NCI-H446 treated with DMSO at 0.1 percent for 48 hours (cell line): ENCODE data around the gene MEIS1.

Experiments
- DNase-seq: peaks from one replicate; lab custom pipeline; 2025; lab: John Stamatoyannopoulos, UW

The MEIS1 gene

DNA sequence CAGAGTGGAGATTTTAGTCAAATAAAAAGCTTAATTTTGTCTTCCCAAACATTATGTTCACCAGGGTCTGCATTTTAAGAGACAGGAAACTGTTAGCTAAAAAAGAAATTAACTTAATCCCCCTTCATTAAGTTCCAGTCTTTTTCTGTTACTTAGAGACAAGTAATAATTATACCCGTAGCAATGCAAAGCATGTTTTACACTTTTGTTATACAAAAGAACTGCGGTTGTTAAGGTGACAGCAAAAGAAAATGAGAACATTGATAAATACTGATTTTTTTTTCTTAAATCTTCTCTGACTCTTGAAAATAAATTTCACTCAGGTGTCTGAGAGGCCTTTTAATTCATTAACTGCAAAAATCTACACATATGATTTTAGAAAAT lies 101.4 kb downstream of the MEIS1 start:
- DNase-seq: no peak

DNA sequence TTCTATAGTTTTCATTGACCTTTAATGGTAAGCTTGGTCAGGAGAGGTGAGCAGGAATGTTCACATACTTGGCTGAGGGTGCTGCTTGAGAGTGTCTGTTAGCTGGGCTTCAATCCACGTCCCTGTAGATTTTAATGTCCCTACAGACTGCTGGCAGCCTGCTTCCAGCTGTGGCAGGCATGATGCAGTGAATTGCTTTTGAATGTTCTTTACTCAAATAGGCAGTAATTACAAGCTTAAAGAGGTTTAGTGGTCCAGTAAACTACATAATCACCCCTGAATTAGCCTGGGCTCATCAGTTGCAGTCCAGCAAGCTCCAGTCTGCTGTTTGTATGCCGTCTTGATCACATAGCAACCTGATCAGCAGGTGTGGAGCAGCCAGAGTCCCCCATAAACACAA lies 102.1 kb downstream of the MEIS1 start:
- no peak for DNase-seq

GRCh38 chr2:66538291-66538690 lies 103.4 kb downstream of the MEIS1 start:
- DNase-seq: no peak

GRCh38 chr2:66539452-66539851 lies 104.5 kb downstream of the MEIS1 start:
- no peak for DNase-seq

DNA sequence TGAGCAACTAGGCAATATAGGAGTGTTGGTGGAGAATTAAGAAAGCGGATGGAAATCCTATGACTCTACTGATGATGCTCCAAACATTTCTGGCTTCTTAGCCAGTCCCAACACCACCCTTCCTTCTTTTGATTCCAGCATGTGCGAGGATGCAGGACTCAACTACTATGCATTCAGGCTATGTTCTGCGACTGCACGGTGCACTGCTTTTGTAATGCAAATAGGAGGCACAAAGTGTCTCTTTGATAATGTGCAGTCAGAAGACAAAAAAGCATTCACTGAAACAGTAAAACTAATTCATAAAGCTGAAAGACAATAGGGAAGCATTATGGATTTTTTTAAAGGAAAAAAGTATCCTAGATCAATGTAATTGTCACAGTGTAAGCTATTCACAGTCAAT lies 106.7 kb downstream of the MEIS1 start:
- DNase-seq: no peak

DNA sequence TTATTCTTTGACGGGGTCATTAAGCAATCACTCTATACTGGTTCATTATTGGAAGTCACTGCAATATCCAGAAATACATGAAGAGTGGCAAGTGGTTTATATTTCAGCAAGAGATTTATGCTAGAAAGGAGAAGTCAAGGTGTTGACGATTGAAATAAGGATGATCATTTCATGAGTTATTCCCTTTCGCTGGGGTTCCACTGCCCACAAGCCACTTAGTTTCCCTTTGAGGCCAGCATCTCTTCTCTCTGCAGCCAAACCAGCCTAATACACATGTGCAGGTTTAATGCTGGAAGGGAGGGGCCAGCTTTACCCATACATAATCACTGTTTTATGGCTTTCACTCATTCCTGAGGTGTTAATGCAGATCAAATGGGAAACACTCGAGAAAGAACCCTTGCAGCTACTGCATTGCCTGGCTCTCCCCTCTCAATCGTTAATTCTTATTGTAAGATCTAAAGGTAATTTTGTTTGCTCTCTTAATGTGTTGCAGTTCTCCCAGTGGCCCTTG lies 108.4 kb downstream of the MEIS1 start:
- DNase-seq: no peak

GRCh38 chr2:66544258-66544657 lies 109.3 kb downstream of the MEIS1 start:
- DNase-seq: no peak

GRCh38 chr2:66545258-66545657 lies 110.3 kb downstream of the MEIS1 start:
- no peak for DNase-seq

DNA sequence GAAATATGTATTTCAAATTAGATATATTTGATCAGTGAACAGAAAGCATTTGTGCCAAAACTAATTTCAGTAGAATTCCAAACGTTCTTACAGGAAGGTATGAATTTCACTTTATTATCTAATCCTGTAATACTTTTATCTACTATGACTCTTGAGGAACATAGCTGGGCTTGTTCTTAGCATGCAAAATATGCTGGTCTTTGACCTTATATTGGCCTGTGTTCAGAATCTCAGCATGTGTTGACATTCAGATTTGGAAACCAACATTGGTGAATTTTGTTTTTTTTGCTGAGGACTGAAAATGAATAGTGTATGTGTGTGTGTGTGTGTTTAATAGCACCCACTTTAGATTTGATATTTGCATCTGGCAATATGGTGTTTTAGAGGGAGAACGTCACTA lies 112.2 kb downstream of the MEIS1 start:
- DNase-seq: no peak

DNA sequence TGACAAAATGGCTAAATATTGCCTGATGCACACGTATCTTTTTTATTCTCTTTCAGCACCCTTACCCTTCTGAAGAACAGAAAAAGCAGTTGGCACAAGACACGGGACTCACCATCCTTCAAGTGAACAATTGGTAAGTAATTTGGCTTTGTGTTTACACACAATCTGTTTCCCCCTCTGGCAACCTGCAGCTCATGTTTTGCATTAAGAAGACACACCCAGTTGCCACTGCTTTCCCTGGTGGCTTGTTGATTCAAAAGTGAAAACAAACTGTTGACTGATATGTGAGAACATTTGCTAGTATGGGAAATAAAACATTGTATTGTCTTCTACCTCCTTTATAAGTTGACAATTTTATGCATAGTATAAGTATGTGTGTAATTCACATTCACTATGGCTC lies 113.0 kb downstream of the MEIS1 start:
- DNase-seq: no peak

GRCh38 chr2:66548422-66548821 lies 113.5 kb downstream of the MEIS1 start:
- DNase-seq: no peak

GRCh38 chr2:66550826-66551225 lies 115.9 kb downstream of the MEIS1 start:
- no peak for DNase-seq

DNA sequence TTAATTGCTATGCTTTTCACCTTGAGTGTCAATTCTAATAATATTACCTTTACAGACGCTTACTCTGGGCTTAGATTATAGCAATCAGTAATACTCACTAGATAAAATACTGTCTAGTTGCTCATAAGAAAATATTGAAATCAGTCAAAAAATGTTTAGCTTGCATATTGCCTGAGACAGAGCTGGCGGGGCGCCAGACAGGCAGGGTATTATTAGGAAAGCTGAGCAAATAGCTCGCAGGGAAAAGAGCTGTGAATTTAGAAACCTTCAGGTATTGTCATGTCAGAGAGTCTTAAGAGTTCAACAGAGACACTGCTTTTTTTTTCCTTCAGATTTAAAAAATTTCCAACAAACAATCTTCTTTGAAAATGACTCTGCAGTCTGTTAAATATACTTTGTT lies 118.4 kb downstream of the MEIS1 start:
- no peak for DNase-seq

DNA sequence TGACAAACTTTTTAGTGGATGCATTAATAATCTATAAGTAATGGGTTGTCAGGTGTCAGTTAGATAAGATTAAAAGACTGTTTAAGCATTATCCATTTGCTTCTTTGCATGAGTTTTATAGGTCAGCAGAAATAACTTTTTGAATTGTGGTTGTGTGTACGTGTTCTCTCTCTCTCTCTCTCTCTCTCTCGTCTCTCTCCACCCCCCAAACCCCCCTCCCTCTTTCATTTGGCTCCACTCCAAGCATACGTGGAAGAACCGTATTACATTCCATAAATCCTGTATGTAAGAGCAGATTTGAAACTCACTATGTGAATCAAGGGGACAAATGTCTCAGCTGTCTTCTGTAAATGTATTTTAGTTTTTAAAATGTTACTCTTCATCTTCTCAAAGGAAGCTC lies 120.2 kb downstream of the MEIS1 start:
- DNase-seq: no peak

DNA sequence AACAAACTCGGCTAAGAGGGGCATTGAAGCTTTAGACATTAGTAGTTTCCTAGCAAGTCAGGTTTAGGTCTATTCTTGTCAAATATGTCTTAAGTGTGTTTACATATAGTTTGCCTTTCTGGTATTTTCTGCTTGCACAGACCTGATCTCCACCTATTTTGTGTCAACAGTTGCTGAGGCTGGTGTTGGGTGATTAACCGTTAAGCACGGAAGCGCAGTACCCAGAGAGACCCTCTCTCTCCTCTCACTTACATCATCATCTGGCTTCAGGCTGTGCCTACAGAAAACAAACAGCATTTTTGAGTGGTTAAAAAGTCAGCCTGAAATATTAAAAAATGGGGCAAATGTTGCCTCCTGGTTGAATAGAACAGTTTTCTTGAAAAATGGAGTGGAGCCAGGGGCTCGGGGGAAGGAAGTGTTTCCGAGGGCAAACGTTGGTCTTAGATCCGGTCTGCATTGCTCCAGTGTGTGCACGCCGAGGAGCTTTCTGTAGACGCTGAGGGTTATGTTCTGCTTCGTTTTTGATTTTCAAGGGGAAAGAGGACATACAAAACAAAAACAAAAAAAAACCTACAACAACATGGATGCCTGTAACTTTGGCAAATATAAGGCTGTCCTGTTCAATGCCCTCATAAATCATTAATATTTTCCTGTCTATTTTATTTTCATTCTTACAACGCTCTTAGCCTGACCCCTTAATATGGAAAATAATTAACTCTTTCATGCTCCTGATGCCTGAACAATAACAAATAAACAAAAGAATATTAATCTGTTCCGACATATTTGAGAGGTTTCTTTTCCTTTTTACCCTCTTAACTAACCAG lies 120.8 kb downstream of the MEIS1 start:
- DNase-seq: no peak

DNA sequence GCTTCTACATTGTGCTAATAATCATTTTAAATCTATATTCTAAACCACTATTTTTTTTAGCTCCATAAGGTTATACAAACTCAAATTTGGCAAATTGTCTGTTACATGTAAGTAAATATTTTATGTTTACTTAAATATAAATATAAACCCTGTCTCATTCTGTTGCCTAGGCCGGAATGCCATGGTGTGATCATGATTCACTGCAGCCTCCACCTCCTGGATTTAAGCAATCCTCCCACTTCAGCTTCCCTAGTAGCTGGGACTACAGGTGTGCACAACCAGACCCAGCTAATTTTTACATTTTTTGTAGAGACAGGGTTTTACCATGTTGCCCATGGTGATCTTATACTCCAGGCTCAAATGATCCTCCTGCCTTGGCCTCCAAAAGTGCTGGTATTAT lies 124.7 kb downstream of the MEIS1 start:
- DNase-seq: no peak

DNA sequence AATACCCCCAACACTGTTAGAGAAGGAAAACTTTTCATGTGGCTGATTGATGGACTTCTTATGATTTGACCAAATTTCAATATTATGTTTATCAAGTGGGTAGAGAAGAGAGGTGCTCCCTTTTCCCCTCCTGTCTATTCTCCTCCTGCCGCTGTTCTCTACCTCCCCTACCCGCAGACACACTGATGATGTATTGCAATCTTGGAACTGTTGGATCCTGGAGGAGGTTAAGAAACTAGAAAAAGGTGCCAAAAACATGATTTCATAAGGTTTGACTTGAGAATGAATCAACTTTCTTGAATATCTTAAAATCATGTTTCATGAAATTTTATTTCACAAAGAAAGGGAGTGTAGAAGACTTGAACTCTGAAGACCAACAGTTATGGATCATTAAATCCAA lies 125.8 kb downstream of the MEIS1 start:
- DNase-seq: no peak

- no peak for DNase-seq
These were observed 126.8 kb downstream of the MEIS1 start for GRCh38 chr2:66561645-66562303.

DNA sequence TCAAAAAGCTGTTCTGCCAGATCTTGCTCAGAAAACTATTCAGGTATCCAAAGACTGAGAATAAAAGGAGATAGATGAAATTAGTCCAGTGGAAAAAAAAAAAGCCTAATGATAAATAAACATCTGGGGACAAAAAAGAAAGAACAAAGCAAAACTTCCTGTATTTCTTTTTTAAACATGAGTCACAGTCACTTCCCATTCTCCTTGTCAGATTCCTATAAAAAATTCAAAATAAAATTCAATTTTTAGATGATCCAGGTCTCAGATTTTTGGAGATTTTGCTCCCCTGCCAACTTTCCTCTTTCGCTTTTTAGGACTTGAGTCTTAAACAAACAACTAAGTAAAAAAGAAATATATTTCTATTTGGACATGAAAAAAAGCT lies 127.4 kb downstream of the MEIS1 start:
- no peak for DNase-seq

DNA sequence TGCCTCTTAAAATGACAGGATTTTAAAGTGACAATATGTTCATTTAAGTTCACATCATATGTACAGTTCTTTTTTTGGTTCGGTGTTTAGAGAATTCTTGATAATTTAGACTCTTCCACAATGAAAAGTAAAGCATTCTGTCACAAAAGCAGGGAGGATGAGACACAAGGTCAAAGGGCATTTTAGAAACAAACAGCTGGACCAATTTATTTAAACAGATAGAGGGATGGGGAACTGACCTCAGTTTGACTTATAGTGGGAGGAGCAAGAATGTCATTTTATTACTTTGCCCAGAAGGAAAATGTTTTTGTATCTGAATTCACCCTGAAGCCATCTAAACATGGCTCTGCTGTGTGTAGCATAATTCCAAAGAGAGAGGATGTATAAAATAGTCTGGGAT lies 128.5 kb downstream of the MEIS1 start:
- DNase-seq: no peak

DNA sequence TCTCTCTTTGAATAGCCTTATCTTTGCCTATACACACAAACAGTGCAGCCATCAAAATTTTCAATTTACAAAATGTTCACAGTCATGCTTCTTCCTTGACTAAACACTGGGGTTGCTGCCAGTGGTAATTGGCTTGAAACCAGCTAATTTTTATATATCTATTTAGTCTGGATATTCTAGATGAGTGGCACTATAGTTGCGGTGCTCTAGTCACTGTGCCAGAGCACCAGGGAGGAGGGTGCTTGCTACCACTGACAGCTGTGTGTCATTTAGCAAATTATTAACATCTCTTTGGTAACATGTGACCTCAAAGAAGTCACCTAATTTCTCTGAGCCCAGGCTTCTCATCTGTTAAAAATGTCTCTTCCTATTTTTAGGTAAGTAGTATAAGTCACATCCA lies 130.4 kb downstream of the MEIS1 start:
- DNase-seq: peak; percentile 31

DNA sequence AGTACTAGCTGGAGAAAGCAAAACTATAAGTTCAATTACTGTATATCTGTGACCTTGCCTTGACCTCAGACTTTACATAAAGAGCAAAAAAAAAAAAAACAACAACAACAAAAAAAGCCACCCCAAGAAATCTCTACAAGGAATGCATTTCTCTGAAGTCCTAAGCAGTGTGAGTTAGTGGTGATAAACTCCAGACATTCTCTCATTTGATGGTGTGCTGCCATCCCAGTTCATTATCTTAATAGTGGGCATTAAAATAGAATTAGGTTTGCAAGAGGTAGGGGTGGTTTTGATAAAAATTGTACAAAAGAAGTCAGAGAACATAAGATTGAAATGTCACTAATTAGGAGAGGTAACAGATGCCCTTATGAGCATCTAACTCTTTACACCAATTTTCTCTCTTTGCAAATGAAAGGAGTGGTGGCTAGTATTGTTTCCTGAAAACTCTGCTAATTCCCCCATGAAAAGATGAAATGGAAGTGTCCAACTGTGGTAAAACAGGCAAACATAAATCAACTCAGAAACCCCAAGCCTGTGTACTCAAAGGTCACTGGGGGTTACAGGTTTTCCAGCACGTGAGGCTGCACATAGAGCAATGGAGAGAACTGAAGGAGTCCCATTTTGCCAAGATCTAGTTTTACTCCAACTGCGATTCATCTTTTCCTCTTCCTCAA lies 131.9 kb downstream of the MEIS1 start:
- no peak for DNase-seq

GRCh38 chr2:66567729-66568128 lies 132.8 kb downstream of the MEIS1 start:
- DNase-seq: no peak
